K562 (cell line): ENCODE measurements around the gene A4GNT. TPM values are rescaled to one million over a fixed set of nuclear protein-coding genes. Genes with fewer than 3 reads are reported as not detected.

ENCODE experiments used
- ATAC-seq: fragments of 200-7000 bp; cut with Tn5 transposase; 3 replicates; pipeline ENCODE4 v1.9.1; 2020; ENCODE audit warnings: moderate library complexity
- BruUV-seq: library from RNA; stranded (reverse); fragments of 400-500 nt; replicated peaks from 2 replicates; lab custom pipeline; 2021; lab: Mats Ljungman, UMichigan
- CTCF ChIA-PET: fragments of 300-600 bp; formaldehyde crosslinking; extraction: SDS; loops from one replicate; lab custom pipeline; 2021; ENCODE audit warnings: low intra/inter-chr PET ratio; lab: Yijun Ruan, JAX
- POLR2A ChIA-PET: fragments of 300-600, 350-650 bp; sonication (Branson Sonifier 250); formaldehyde crosslinking; extraction: SDS; loops from one replicate; lab custom pipeline; 2021; ENCODE audit warnings: antibody characterized with exemption, inconsistent platforms; lab: Yijun Ruan, JAX
- DNase-seq, 4 experiments: peaks; one replicate each; pipeline versions ENCODE4 v3.0.0 to v3.0.0-alpha.2; 2011 to 2018; ENCODE audit warnings: low spot score in 3 of 4, mixed read lengths in 3 of 4; ENCODE audit errors: extremely low read depth in 1 of 4
- FAIRE-seq: peaks from 2 replicates; lab custom pipeline; 2011; peaks lifted over from hg19 to GRCh38; lab: Jason Lieb, UNC
- H2AFZ ChIP-seq: 2 replicates; pipeline ENCODE4 v1.6.0; 2011; ENCODE audit warnings: low read depth, low read length, control low read depth, inconsistent platforms
- H3K27ac ChIP-seq: fragments of 200-600 bp; 3 replicates; pipeline ENCODE4 v1.8.0; 2011; ENCODE audit warnings: low read depth, mild to moderate bottlenecking, control low read depth, inconsistent platforms, low read length, moderate library complexity, mixed read lengths; ENCODE audit errors: extremely low read depth
- H3K27me3 ChIP-seq, 2 experiments: fragments of 300-600 bp in 1 of 2; 2 replicates in 1 of 2; 3 replicates in 1 of 2; pipeline versions ENCODE4 v1.6.0 to v1.8.0; 2011; ENCODE audit warnings: inconsistent platforms in 2 of 2, low read length in 2 of 2, mild to moderate bottlenecking in 1 of 2, mixed read lengths in 1 of 2, moderate library complexity in 1 of 2; ENCODE audit not compliant: control insufficient read depth in 2 of 2, insufficient read depth in 2 of 2
- H3K36me3 ChIP-seq: fragments of 300-600 bp; 3 replicates; pipeline ENCODE4 v1.8.0; 2011; ENCODE audit warnings: mild to moderate bottlenecking, low read length, inconsistent platforms; ENCODE audit not compliant: control insufficient read depth, insufficient read depth
- H3K4me1 ChIP-seq, 2 experiments: fragments of 200-600 bp in 1 of 2; replicated peaks in 1 of 2; 2 replicates in 1 of 2; 3 replicates in 1 of 2; pipeline versions ENCODE4 v1.5.1 to v1.8.0; 2011; ENCODE audit warnings: inconsistent platforms in 2 of 2, low read length in 2 of 2, mild to moderate bottlenecking in 1 of 2, mixed read lengths in 1 of 2, moderate library complexity in 1 of 2; ENCODE audit not compliant: control insufficient read depth in 2 of 2, insufficient read depth in 2 of 2
- H3K4me2 ChIP-seq: 2 replicates; pipeline ENCODE4 v1.6.1; 2011; ENCODE audit warnings: low read length, control low read depth, inconsistent platforms, mixed read lengths; ENCODE audit not compliant: insufficient read depth
- H3K4me3 ChIP-seq: fragments of 200-600 bp; sonication (generic), shearing (Covaris generic); 2 replicates; pipeline ENCODE4 v1.5.1; 2016; ENCODE audit warnings: control low read depth, inconsistent platforms
- H3K79me2 ChIP-seq: fragments of 200-600 bp; 3 replicates; pipeline ENCODE4 v1.8.0; 2011; ENCODE audit warnings: low read length, inconsistent platforms; ENCODE audit not compliant: control insufficient read depth, insufficient read depth
- H3K9ac ChIP-seq, 2 experiments: 2 replicates each; pipeline versions ENCODE4 v1.6.0 to v1.6.1; 2011; ENCODE audit warnings: low read depth in 2 of 2, low read length in 2 of 2, control low read depth in 1 of 2, inconsistent platforms in 1 of 2, mild to moderate bottlenecking in 1 of 2, mixed read lengths in 1 of 2; ENCODE audit not compliant: insufficient read depth in 1 of 2
- H3K9me1 ChIP-seq: one replicate; pipeline ENCODE4 v1.6.0; 2011; ENCODE audit warnings: inconsistent platforms, mild to moderate bottlenecking, low read length, moderate library complexity; ENCODE audit not compliant: control insufficient read depth, insufficient read depth
- H3K9me3 ChIP-seq: replicated peaks from 2 replicates; pipeline ENCODE4 v1.5.1; 2011; ENCODE audit warnings: low read depth, low read length, inconsistent platforms; ENCODE audit not compliant: control insufficient read depth, insufficient read depth
- H4K20me1 ChIP-seq: replicated peaks from 2 replicates; pipeline ENCODE4 v1.6.1; 2011; ENCODE audit warnings: low read length, inconsistent platforms, mixed read lengths; ENCODE audit not compliant: control insufficient read depth, insufficient read depth
- CREBBP ChIP-seq: IDR thresholded peaks from one replicate; pipeline ENCODE4 v1.6.1; 2012; ENCODE audit warnings: low read depth, mild to moderate bottlenecking, control low read depth, inconsistent platforms, low read length
- E2F8 ChIP-seq: fragments of 450-650 bp; IDR thresholded peaks from 2 replicates; pipeline ENCODE4 v1.7.1; 2018; ENCODE audit warnings: mild to moderate bottlenecking, low read depth; ENCODE audit not compliant: partially characterized antibody
- ESRRA ChIP-seq: fragments of 450-650 bp; IDR thresholded peaks from 2 replicates; pipeline ENCODE4 v1.6.1; 2014; ENCODE audit warnings: low read depth, mild to moderate bottlenecking, moderate library complexity, borderline replicate concordance
- ETV1 ChIP-seq: fragments of 450-650 bp; conservative IDR thresholded peaks from 2 replicates; pipeline ENCODE4 v1.6.1; 2016; ENCODE audit warnings: missing genetic modification characterization, control low read depth, low read depth, missing compliant biosample characterization
- HNRNPUL1 ChIP-seq: fragments of 200-400 bp; formaldehyde crosslinking; IDR thresholded peaks from 2 replicates; pipeline ENCODE4 v1.6.1; 2017; ENCODE audit warnings: low read length
- KLF10 ChIP-seq: fragments of 250-450 bp; sonication (Bioruptor Pico); IDR thresholded peaks from 2 replicates; pipeline ENCODE4 v1.6.1; 2021; ENCODE audit warnings: matching md5 sums
- NUFIP1 ChIP-seq: fragments of 450-650 bp; IDR thresholded peaks from 2 replicates; pipeline ENCODE4 v1.6.1; 2018; ENCODE audit not compliant: partially characterized antibody
- SPI1 ChIP-seq: IDR thresholded peaks from 2 replicates; pipeline ENCODE4 v1.6.1; 2011; ENCODE audit warnings: low read depth, low read length, control low read depth, borderline replicate concordance
- XRCC5 ChIP-seq: fragments of 200-400 bp; formaldehyde crosslinking; IDR thresholded peaks from 2 replicates; pipeline ENCODE4 v1.6.1; 2017; ENCODE audit warnings: low read depth, mild to moderate bottlenecking, low read length
- ZNF668 ChIP-seq: fragments of 250-450 bp; sonication (Bioruptor Pico); IDR thresholded peaks from 2 replicates; pipeline ENCODE4 v1.8.0; 2022; ENCODE audit warnings: mild to moderate bottlenecking, inconsistent platforms
- ZNF695 ChIP-seq: fragments of 450-650 bp; formaldehyde crosslinking; IDR thresholded peaks from 2 replicates; pipeline ENCODE4 v1.4.0; 2020; ENCODE audit warnings: mild to moderate bottlenecking, moderate library complexity
- WGBS: fragments of 100-300 bp; shearing (Covaris generic); methylation state at CpG from one replicate; pipeline ENCODE4 v1.1.6; 2016; ENCODE audit warnings: low coverage, mixed read lengths; ENCODE audit not compliant: insufficient coverage; ENCODE audit errors: missing lambda C conversion rate; 5-methylcytosine and 5-hydroxymethylcytosine counted together
- in situ Hi-C: fragments of 300-500 bp; cut with MboI; formaldehyde crosslinking; loops from 4 replicates; pipeline ENCODE4 v1.15.0; 2018; ENCODE audit warnings: inconsistent platforms, mixed read lengths
- intact Hi-C: fragments of 100-400 bp; cut with micrococcal nuclease; formaldehyde crosslinking; loops from 2 replicates; pipeline ENCODE4 v1.14.2; 2022
- polyA plus RNA-seq, 8 experiments: library from polyadenylated mRNA; depleted of rRNA in 4 of 8; stranded (reverse) in 5 of 8; unstranded in 3 of 8; fragments of >200 nt; fragmentation: Nextera tagmentation in 2 of 8; fragmentation: Illumina TruSeq in 1 of 8; extraction: Ambion mirVana in 2 of 8; extraction: Trizol in 1 of 8; gene quantifications; 2 replicates each; pipeline versions ENCODE4 v1.2.1 to v1.2.3, GENCODE V29; 2011 to 2014; ENCODE audit warnings: inconsistent platforms in 1 of 8, missing spikeins in 1 of 8
- total RNA-seq, 7 experiments: library from RNA; depleted of rRNA in 6 of 7; stranded (reverse); fragments of >200 nt in 6 of 7; fragmentation: Illumina TruSeq in 2 of 7; extraction: Trizol in 2 of 7; gene quantifications; 2 replicates each; pipeline versions ENCODE4 v1.2.1 to v1.2.3, GENCODE V29; 2011 to 2021; ENCODE audit warnings: low replicate concordance in 1 of 7
- TF ChIP-seq, protein P1 (sequence below), 2 experiments: fragments of 450-650 bp; IDR thresholded peaks; 2 replicates each; pipeline ENCODE4 v1.6.1; 2016
- TF ChIP-seq, protein P2 (sequence below): fragments of 450-650 bp; IDR thresholded peaks from 2 replicates; pipeline ENCODE4 v1.6.1; 2016; ENCODE audit warnings: antibody characterized with exemption

Gene A4GNT
- total and polyA plus RNA-seq, 9 of the 15 experiments (the other 6 are each of a cell fraction or from before 2014, with no cell fraction given) = not detected

GRCh38 chr3:138113326-138113725, 18.9 kb downstream of the A4GNT start:
- ChIA-PET CTCF (no interaction called here), POLR2A (no interaction called here)
- no peaks in the 10 kb centered on the region for H3K36me3 ChIP-seq
- DNase-seq (no peak), ATAC-seq (no peak), FAIRE-seq (no peak)
- peaks cover 2% of the 10 kb centered on the region for H3K9me1 ChIP-seq
- H3K27ac ChIP-seq = no peak overlapping the region
- no peak overlapping the region for H2AFZ ChIP-seq
- intact Hi-C loops = no loop called here
- peaks cover 5 to 14% of the 10 kb centered on the region in 2 experiments; a peak in 4 of 5 replicates for H3K4me1 ChIP-seq
- H3K9me3 ChIP-seq = no peaks in the 10 kb centered on the region
- H4K20me1 ChIP-seq = no peaks in the 10 kb centered on the region
- H3K4me3 ChIP-seq = no peak overlapping the region
- WGBS = 0% methylated on average over 1 of the region's 1 CpG
- H3K79me2 ChIP-seq = no peaks in the 10 kb centered on the region
- no peak overlapping the region for H3K9ac ChIP-seq
- no TSS peak for BruUV-seq
- H3K4me2 ChIP-seq = no peak overlapping the region
- in situ Hi-C loops = no loop called here
- no peaks in the 10 kb centered on the region; a peak in 1 of 5 replicates for H3K27me3 ChIP-seq
- TF ChIP-seq SPI1 (no peak), NUFIP1 (no peak), CREBBP (no peak), E2F8 (no peak), ETV1 (tag) (no peak), HNRNPUL1 (no peak), KLF10 (no peak), ZNF668 (CRISPR knock-in tag) (no peak), ESRRA (no peak), XRCC5 (no peak), ZNF695 (CRISPR knock-in tag) (no peak)
- TF ChIP-seq, protein P1, sequence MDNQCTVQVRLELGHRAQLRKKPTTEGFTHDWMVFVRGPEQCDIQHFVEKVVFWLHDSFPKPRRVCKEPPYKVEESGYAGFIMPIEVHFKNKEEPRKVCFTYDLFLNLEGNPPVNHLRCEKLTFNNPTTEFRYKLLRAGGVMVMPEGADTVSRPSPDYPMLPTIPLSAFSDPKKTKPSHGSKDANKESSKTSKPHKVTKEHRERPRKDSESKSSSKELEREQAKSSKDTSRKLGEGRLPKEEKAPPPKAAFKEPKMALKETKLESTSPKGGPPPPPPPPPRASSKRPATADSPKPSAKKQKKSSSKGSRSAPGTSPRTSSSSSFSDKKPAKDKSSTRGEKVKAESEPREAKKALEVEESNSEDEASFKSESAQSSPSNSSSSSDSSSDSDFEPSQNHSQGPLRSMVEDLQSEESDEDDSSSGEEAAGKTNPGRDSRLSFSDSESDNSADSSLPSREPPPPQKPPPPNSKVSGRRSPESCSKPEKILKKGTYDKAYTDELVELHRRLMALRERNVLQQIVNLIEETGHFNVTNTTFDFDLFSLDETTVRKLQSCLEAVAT (IDR thresholded peaks at IDR 0.05) = no peak
- TF ChIP-seq, protein P2, sequence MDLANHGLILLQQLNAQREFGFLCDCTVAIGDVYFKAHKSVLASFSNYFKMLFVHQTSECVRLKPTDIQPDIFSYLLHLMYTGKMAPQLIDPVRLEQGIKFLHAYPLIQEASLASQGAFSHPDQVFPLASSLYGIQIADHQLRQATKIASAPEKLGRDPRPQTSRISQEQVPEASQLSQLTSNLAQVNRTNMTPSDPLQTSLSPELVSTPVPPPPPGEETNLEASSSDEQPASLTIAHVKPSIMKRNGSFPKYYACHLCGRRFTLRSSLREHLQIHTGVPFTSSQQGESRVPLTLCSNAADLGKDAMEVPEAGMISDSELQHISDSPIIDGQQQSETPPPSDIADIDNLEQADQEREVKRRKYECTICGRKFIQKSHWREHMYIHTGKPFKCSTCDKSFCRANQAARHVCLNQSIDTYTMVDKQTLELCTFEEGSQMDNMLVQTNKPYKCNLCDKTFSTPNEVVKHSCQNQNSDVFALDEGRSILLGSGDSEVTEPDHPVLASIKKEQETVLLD = no peak
